ENCODE data around the gene ELL2. TPM values are rescaled to one million over a fixed set of nuclear protein-coding genes. Genes with fewer than 3 reads are reported as not detected.

The ELL2 gene
- total and polyA plus RNA-seq, 2 of the 13 experiments (the other 11 are each of a cell fraction or from before 2014, with no cell fraction given), result 78.9 to 97.1 TPM

DNA sequence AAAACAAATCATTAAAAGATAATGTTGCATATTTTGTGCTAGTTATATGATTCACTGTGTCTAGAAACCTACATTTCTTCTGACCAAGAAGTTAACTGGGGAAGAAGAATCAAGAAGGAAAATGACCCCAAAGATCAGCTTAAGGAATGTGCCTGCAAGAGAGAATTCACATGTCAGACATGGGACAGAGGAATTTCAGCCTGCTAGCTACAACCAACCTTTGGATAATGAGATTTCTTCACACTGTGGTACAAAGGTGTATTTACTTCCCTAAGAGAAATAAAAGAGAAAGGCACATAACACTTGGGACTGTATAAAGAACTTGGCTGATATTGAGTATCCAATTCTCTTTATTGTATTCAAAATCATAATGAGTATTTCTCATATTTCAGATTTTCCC, 39.6 kb upstream of the ELL2 start (continued):
- TF ChIP-seq, protein P1, sequence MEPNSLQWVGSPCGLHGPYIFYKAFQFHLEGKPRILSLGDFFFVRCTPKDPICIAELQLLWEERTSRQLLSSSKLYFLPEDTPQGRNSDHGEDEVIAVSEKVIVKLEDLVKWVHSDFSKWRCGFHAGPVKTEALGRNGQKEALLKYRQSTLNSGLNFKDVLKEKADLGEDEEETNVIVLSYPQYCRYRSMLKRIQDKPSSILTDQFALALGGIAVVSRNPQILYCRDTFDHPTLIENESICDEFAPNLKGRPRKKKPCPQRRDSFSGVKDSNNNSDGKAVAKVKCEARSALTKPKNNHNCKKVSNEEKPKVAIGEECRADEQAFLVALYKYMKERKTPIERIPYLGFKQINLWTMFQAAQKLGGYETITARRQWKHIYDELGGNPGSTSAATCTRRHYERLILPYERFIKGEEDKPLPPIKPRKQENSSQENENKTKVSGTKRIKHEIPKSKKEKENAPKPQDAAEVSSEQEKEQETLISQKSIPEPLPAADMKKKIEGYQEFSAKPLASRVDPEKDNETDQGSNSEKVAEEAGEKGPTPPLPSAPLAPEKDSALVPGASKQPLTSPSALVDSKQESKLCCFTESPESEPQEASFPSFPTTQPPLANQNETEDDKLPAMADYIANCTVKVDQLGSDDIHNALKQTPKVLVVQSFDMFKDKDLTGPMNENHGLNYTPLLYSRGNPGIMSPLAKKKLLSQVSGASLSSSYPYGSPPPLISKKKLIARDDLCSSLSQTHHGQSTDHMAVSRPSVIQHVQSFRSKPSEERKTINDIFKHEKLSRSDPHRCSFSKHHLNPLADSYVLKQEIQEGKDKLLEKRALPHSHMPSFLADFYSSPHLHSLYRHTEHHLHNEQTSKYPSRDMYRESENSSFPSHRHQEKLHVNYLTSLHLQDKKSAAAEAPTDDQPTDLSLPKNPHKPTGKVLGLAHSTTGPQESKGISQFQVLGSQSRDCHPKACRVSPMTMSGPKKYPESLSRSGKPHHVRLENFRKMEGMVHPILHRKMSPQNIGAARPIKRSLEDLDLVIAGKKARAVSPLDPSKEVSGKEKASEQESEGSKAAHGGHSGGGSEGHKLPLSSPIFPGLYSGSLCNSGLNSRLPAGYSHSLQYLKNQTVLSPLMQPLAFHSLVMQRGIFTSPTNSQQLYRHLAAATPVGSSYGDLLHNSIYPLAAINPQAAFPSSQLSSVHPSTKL (CRISPR knock-in tag; IDR thresholded peaks at IDR 0.05), result peak; percentile 85
- no peak for TF ChIP-seq ARNT (IDR thresholded peaks at IDR 0.05)
- TF ChIP-seq STAG1 (CRISPR knock-in tag; IDR thresholded peaks at IDR 0.05), result peak; percentile 15; the same call in 1 of the 2 replicates
- no peak for TF ChIP-seq PCBP2 (optimal IDR thresholded peaks at IDR 0.05; ENCODE audit: low read depth, low read length, poor library complexity, severe bottlenecking)
- TF ChIP-seq NFIC (IDR thresholded peaks at IDR 0.05; ENCODE audit: low read length), result peak; percentile 61; the same call in 1 of the 2 replicates
- TF ChIP-seq EP300 (IDR thresholded peaks at IDR 0.05; ENCODE audit: low read depth in 2 of 2, low read length in 2 of 2), result peak in 1 of 2 experiments; percentile 84; a peak in 2 of 4 replicates
- no peak; the same call in 1 of the 2 replicates for TF ChIP-seq EP300 (CRISPR knock-in tag; IDR thresholded peaks at IDR 0.05; ENCODE audit: borderline replicate concordance)
- 0 out of 2 replicates have a peak, but pooled peaks have one; percentile 4 for TF ChIP-seq PPARG (CRISPR knock-in tag; conservative IDR thresholded peaks at IDR 0.05)
- TF ChIP-seq, protein P2, sequence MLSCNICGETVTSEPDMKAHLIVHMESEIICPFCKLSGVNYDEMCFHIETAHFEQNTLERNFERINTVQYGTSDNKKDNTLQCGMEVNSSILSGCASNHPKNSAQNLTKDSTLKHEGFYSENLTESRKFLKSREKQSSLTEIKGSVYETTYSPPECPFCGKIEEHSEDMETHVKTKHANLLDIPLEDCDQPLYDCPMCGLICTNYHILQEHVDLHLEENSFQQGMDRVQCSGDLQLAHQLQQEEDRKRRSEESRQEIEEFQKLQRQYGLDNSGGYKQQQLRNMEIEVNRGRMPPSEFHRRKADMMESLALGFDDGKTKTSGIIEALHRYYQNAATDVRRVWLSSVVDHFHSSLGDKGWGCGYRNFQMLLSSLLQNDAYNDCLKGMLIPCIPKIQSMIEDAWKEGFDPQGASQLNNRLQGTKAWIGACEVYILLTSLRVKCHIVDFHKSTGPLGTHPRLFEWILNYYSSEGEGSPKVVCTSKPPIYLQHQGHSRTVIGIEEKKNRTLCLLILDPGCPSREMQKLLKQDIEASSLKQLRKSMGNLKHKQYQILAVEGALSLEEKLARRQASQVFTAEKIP (CRISPR knock-in tag; IDR thresholded peaks at IDR 0.05; ENCODE audit: borderline replicate concordance), result no peak
- 0 out of 2 replicates have a peak, but pooled peaks have one; percentile 23 for TF ChIP-seq MED1 (CRISPR knock-in tag; IDR thresholded peaks at IDR 0.05)
- no peak for TF ChIP-seq RAD51 (IDR thresholded peaks at IDR 0.05; ENCODE audit: borderline replicate concordance)
- TF ChIP-seq SP140L (CRISPR knock-in tag; IDR thresholded peaks at IDR 0.05; ENCODE audit: borderline replicate concordance), result no peak
- no peak for TF ChIP-seq MBD4 (IDR thresholded peaks at IDR 0.05; ENCODE audit: borderline replicate concordance, low read length)
- no peak for TF ChIP-seq ZFP90 (CRISPR knock-in tag; IDR thresholded peaks at IDR 0.05; ENCODE audit: borderline replicate concordance)
- TF ChIP-seq, protein P3, sequence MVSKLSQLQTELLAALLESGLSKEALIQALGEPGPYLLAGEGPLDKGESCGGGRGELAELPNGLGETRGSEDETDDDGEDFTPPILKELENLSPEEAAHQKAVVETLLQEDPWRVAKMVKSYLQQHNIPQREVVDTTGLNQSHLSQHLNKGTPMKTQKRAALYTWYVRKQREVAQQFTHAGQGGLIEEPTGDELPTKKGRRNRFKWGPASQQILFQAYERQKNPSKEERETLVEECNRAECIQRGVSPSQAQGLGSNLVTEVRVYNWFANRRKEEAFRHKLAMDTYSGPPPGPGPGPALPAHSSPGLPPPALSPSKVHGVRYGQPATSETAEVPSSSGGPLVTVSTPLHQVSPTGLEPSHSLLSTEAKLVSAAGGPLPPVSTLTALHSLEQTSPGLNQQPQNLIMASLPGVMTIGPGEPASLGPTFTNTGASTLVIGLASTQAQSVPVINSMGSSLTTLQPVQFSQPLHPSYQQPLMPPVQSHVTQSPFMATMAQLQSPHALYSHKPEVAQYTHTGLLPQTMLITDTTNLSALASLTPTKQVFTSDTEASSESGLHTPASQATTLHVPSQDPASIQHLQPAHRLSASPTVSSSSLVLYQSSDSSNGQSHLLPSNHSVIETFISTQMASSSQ (IDR thresholded peaks at IDR 0.05; ENCODE audit: low read depth), result no peak
- TF ChIP-seq, protein P3 (CRISPR knock-in tag; IDR thresholded peaks at IDR 0.05; ENCODE audit: borderline replicate concordance), result no peak
- TF ChIP-seq, protein P4, sequence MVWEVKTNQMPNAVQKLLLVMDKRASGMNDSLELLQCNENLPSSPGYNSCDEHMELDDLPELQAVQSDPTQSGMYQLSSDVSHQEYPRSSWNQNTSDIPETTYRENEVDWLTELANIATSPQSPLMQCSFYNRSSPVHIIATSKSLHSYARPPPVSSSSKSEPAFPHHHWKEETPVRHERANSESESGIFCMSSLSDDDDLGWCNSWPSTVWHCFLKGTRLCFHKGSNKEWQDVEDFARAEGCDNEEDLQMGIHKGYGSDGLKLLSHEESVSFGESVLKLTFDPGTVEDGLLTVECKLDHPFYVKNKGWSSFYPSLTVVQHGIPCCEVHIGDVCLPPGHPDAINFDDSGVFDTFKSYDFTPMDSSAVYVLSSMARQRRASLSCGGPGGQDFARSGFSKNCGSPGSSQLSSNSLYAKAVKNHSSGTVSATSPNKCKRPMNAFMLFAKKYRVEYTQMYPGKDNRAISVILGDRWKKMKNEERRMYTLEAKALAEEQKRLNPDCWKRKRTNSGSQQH (CRISPR knock-in tag; IDR thresholded peaks at IDR 0.05; ENCODE audit: low read depth), result no peak
- TF ChIP-seq ZFY (CRISPR knock-in tag; IDR thresholded peaks at IDR 0.05), result no peak
- TF ChIP-seq YY1 (IDR thresholded peaks at IDR 0.05; ENCODE audit: insufficient read depth, insufficient replicate concordance, low read depth, low read length), result no peak
- no peak for TF ChIP-seq ZNF230 (CRISPR knock-in tag; IDR thresholded peaks at IDR 0.05)

All from HepG2 (cell line).